GM19099 (cell line): ENCODE data around the gene BOC.

ENCODE experiments used
- POLR2A ChIP-seq: IDR thresholded peaks from 3 replicates; pipeline ENCODE4 v1.6.1; 2011; ENCODE audit warnings: low read depth; ENCODE audit not compliant: insufficient read length; ENCODE audit errors: extremely low read depth

BOC gene

GRCh38 chr3:113212844-113213375 lies 1.6 kb downstream of the BOC start:
- no peak for TF ChIP-seq POLR2A

GRCh38 chr3:113213896-113214587 lies 2.7 kb downstream of the BOC start:
- TF ChIP-seq POLR2A = no peak

GRCh38 chr3:113214917-113215595 lies 3.7 kb downstream of the BOC start:
- no peak for TF ChIP-seq POLR2A

- TF ChIP-seq POLR2A = no peak
Observed at GRCh38 chr3:113216393-113216792, 5.0 kb downstream of the BOC start.

GRCh38 chr3:113218011-113218680 lies 6.8 kb downstream of the BOC start:
- no peak for TF ChIP-seq POLR2A

- no peak for TF ChIP-seq POLR2A
Observed at GRCh38 chr3:113218681-113219045, 7.3 kb downstream of the BOC start.

- no peak for TF ChIP-seq POLR2A
Observed at GRCh38 chr3:113219605-113220300, 8.4 kb downstream of the BOC start.

- no peak for TF ChIP-seq POLR2A
Observed at GRCh38 chr3:113220721-113221120, 9.4 kb downstream of the BOC start.

GRCh38 chr3:113221721-113222257 lies 10.4 kb downstream of the BOC start:
- no peak for TF ChIP-seq POLR2A

- no peak for TF ChIP-seq POLR2A
Observed at GRCh38 chr3:113222451-113223086, 11.2 kb downstream of the BOC start.

GRCh38 chr3:113223475-113224281 lies 12.3 kb downstream of the BOC start:
- no peak for TF ChIP-seq POLR2A

GRCh38 chr3:113225286-113225685 lies 13.9 kb downstream of the BOC start:
- TF ChIP-seq POLR2A = no peak

- TF ChIP-seq POLR2A = no peak
Observed at GRCh38 chr3:113226491-113226890, 15.1 kb downstream of the BOC start.

- TF ChIP-seq POLR2A = no peak
Observed at GRCh38 chr3:113227146-113227545, 15.8 kb downstream of the BOC start.
